WTC11 (cell line): ENCODE data around the gene SPACDR.
A peak's percentile ranks its signal among the peaks of the same experiment; 100 is the strongest.

ENCODE experiments used
- ATF2 ChIP-seq: sonication (generic); formaldehyde crosslinking; IDR thresholded peaks from 2 replicates; pipeline ENCODE4 v1.8.1; 2022; ENCODE audit warnings: low read depth, missing genetic modification reagents, borderline replicate concordance
- CTCF ChIP-seq: fragments of 200-600 bp; IDR thresholded peaks from 2 replicates; pipeline ENCODE4 v1.8.0; 2022; ENCODE audit warnings: antibody characterized with exemption
- E2F1 ChIP-seq: sonication (generic); formaldehyde crosslinking; IDR thresholded peaks from 2 replicates; pipeline ENCODE4 v1.8.0; 2022; ENCODE audit warnings: mild to moderate bottlenecking, missing genetic modification reagents
- ESRRA ChIP-seq: sonication (generic); formaldehyde crosslinking; IDR thresholded peaks from 2 replicates; pipeline ENCODE4 v1.8.1; 2022; ENCODE audit warnings: mild to moderate bottlenecking, missing genetic modification reagents, borderline replicate concordance
- GABPB1 ChIP-seq: sonication (generic); formaldehyde crosslinking; IDR thresholded peaks from 2 replicates; pipeline ENCODE4 v1.8.1; 2023; ENCODE audit warnings: mild to moderate bottlenecking, missing genetic modification reagents
- JUN ChIP-seq: sonication (generic); formaldehyde crosslinking; IDR thresholded peaks from 2 replicates; pipeline ENCODE4 v1.8.0; 2023; ENCODE audit warnings: mild to moderate bottlenecking, missing genetic modification reagents
- KAT7 ChIP-seq: sonication (generic); formaldehyde crosslinking; IDR thresholded peaks from 2 replicates; pipeline ENCODE4 v1.8.1; 2023; ENCODE audit warnings: missing genetic modification reagents, mild to moderate bottlenecking, borderline replicate concordance
- MLX ChIP-seq: sonication (generic); formaldehyde crosslinking; IDR thresholded peaks from 2 replicates; pipeline ENCODE4 v1.8.1; 2023; ENCODE audit warnings: mild to moderate bottlenecking, missing genetic modification reagents, moderate library complexity
- PREB ChIP-seq: sonication (generic); formaldehyde crosslinking; IDR thresholded peaks from 2 replicates; pipeline ENCODE4 v1.8.1; 2022; ENCODE audit warnings: mild to moderate bottlenecking, missing genetic modification reagents, moderate library complexity, borderline replicate concordance
- SMAD3 ChIP-seq: sonication (generic); formaldehyde crosslinking; IDR thresholded peaks from 2 replicates; pipeline ENCODE4 v1.8.0; 2022; ENCODE audit warnings: missing genetic modification reagents, mild to moderate bottlenecking, borderline replicate concordance
- USF2 ChIP-seq: sonication (generic); formaldehyde crosslinking; IDR thresholded peaks from 2 replicates; pipeline ENCODE4 v1.8.1; 2023; ENCODE audit warnings: mild to moderate bottlenecking, missing genetic modification reagents, moderate library complexity

GRCh38 chr7:100449190-100449795 is 14.8 kb downstream of the SPACDR start:
- TF ChIP-seq CTCF: no peak
- no peak for TF ChIP-seq JUN (CRISPR knock-in tag)
- no peak for TF ChIP-seq ATF2 (CRISPR knock-in tag)
- no peak for TF ChIP-seq MLX (CRISPR knock-in tag)
- no peak for TF ChIP-seq ESRRA (CRISPR knock-in tag)
- no peak for TF ChIP-seq USF2
- no peak for TF ChIP-seq SMAD3
- TF ChIP-seq E2F1: no peak
- TF ChIP-seq PREB: no peak
- no peak for TF ChIP-seq KAT7 (CRISPR knock-in tag)
- TF ChIP-seq GABPB1 (CRISPR knock-in tag): peak; percentile 73
